Colonic mucosa (tissue), 4 donors: ENCODE results near the gene PARS2. TPM values are rescaled to one million over a fixed set of nuclear protein-coding genes. Genes with fewer than 3 reads are reported as not detected.

ENCODE experiments used
- DNase-seq: peaks from one replicate; pipeline ENCODE4 v3.0.0-alpha.2; 2020
- H3K27ac ChIP-seq: fragments of 200-600 bp; one replicate; pipeline ENCODE4 v1.8.0; 2021
- H3K27me3 ChIP-seq: fragments of 200-600 bp; one replicate; pipeline ENCODE4 v1.8.0; 2021
- H3K36me3 ChIP-seq: fragments of 200-600 bp; one replicate; pipeline ENCODE4 v1.8.0; 2021
- H3K4me1 ChIP-seq: fragments of 200-600 bp; one replicate; pipeline ENCODE4 v1.8.0; 2021; ENCODE audit warnings: mild to moderate bottlenecking
- H3K4me3 ChIP-seq: fragments of 200-600 bp; one replicate; pipeline ENCODE4 v1.8.0; 2021
- H3K9ac ChIP-seq, 2 donors: one replicate each; pipeline ENCODE4 v1.7.0; 2013; ENCODE audit warnings: control low read depth in 2 of 2, low read depth in 2 of 2, low read length in 2 of 2
- H3K9me3 ChIP-seq: fragments of 200-600 bp; one replicate; pipeline ENCODE4 v1.8.0; 2021
- CTCF ChIP-seq: fragments of 200-600 bp; IDR thresholded peaks from one replicate; pipeline ENCODE4 v1.8.0; 2022; ENCODE audit warnings: antibody characterized with exemption, mild to moderate bottlenecking
- intact Hi-C: fragments of 100-400 bp; cut with DNase I; formaldehyde crosslinking; loops from one replicate; pipeline ENCODE4 v1.14.1; 2022
- total RNA-seq, 2 donors: library from RNA; stranded (reverse); fragmentation: NEBNext Ultra II Directional in 1 of 2; extraction: Animal tissue kit (Norgen Biotek cat#: 25700) in 1 of 2; gene quantifications; one replicate each; pipeline ENCODE4 v1.2.1, GENCODE V29; 2021
- donor health status: healthy.
- donor health status: DM: no; HTN: no; CAD: no.
- donor health status: DM: no; HTN: no; CAD: no.

Gene PARS2
- total RNA-seq, 2 donors from 2014 or later: 11.1 to 11.2 TPM

GRCh38 chr1:54798769-54799641, 34.7 kb upstream of the PARS2 start:
- H3K9ac ChIP-seq: peak overlapping the region; percentile 60 to 65
- H3K4me3 ChIP-seq: peak overlapping the region; percentile 67
- H3K36me3 ChIP-seq: no peaks in the 10 kb centered on the region

GRCh38 chr1:54798206-54798605, 33.9 kb upstream of the PARS2 start:
- peaks cover 43% of the 10 kb centered on the region for H3K4me1 ChIP-seq
- H3K27me3 ChIP-seq: no peaks in the 10 kb centered on the region
- H3K9me3 ChIP-seq: no peaks in the 10 kb centered on the region
- peak overlapping the region; percentile 87 for H3K27ac ChIP-seq
- intact Hi-C loops: no loop called here
- DNase-seq: peak; percentile 69
- H3K4me3 ChIP-seq: no peak overlapping the region
- no peaks in the 10 kb centered on the region for H3K36me3 ChIP-seq
- H3K9ac ChIP-seq: peak overlapping the region in 1 of 2 donors; percentile 60
- TF ChIP-seq CTCF: no peak

More at GRCh38 chr1:54798769-54799641, 34.7 kb upstream of the PARS2 start:
- Histone ChIP-seq H3K27ac (peak overlapping the region; percentile 87), H3K4me1 (peaks cover 39% of the 10 kb centered on the region), H3K9me3 (no peaks in the 10 kb centered on the region), H3K27me3 (no peaks in the 10 kb centered on the region)
- intact Hi-C loops: no loop called here
- TF ChIP-seq CTCF: no peak
- peak; percentile 73 for DNase-seq

GRCh38 chr1:54796902-54797301, 32.6 kb upstream of the PARS2 start:
- Histone ChIP-seq H3K27ac (peak overlapping the region; percentile 87), H3K9me3 (no peaks in the 10 kb centered on the region), H3K4me3 (no peak overlapping the region), H3K36me3 (no peaks in the 10 kb centered on the region), H3K9ac (peak overlapping the region in 1 of 2 donors; percentile 79), H3K4me1 (peaks cover 42% of the 10 kb centered on the region), H3K27me3 (no peaks in the 10 kb centered on the region)
- no peak for TF ChIP-seq CTCF
- no peak for DNase-seq
- intact Hi-C loops: no loop called here

GRCh38 chr1:54795841-54796468, 31.6 kb upstream of the PARS2 start:
- intact Hi-C loops: no loop called here
- TF ChIP-seq CTCF: no peak
- H3K9ac ChIP-seq: peak overlapping the region in 1 of 2 donors; percentile 84
- no peaks in the 10 kb centered on the region for H3K9me3 ChIP-seq
- peak; percentile 92 for DNase-seq
- H3K4me1 ChIP-seq: peaks cover 38% of the 10 kb centered on the region
- no peak overlapping the region for H3K4me3 ChIP-seq
- no peaks in the 10 kb centered on the region for H3K36me3 ChIP-seq
- peak overlapping the region; percentile 87 for H3K27ac ChIP-seq
- H3K27me3 ChIP-seq: no peaks in the 10 kb centered on the region

- Histone ChIP-seq H3K4me3 (no peak overlapping the region), H3K27ac (peak overlapping the region; percentile 87), H3K27me3 (no peaks in the 10 kb centered on the region), H3K36me3 (no peaks in the 10 kb centered on the region), H3K9ac (peak overlapping the region; percentile 52 to 84), H3K9me3 (no peaks in the 10 kb centered on the region), H3K4me1 (peaks cover 38% of the 10 kb centered on the region)
- no peak for TF ChIP-seq CTCF
- intact Hi-C loops: no loop called here
- no peak for DNase-seq
Measured at GRCh38 chr1:54795356-54795665, 31.0 kb upstream of the PARS2 start.
